ENCODE results near the gene EVX2.

EVX2 gene

DNA sequence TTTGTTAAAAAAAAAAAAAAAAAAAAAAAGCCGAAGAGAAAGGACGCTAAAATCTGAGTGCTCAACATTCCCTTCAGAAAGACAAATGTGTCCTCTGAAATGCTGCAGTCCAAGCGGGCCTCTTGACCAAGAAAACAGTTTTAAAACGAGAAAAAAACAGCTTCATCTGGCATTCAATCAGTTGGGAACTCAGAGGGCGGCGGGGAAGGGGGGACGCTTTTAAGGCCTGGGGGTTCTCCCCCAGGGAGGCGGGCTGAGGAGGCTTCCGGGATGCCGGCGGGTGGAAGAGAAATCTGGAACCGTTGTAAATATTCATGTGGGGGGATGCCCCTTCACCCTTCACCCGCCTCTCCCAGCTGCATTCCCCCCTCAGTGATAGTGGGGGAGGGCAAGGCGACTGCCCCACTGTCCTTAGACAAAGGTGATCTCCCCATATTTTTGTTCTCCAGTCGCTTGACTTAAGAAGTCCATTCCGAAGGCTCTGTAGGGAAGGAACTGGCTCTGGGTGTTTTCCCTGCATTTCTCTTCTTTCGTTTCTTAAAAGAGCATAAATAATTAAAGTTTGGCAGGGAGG lies 20.1 kb upstream of the EVX2 start (continued):
- TF ChIP-seq, protein P1, sequence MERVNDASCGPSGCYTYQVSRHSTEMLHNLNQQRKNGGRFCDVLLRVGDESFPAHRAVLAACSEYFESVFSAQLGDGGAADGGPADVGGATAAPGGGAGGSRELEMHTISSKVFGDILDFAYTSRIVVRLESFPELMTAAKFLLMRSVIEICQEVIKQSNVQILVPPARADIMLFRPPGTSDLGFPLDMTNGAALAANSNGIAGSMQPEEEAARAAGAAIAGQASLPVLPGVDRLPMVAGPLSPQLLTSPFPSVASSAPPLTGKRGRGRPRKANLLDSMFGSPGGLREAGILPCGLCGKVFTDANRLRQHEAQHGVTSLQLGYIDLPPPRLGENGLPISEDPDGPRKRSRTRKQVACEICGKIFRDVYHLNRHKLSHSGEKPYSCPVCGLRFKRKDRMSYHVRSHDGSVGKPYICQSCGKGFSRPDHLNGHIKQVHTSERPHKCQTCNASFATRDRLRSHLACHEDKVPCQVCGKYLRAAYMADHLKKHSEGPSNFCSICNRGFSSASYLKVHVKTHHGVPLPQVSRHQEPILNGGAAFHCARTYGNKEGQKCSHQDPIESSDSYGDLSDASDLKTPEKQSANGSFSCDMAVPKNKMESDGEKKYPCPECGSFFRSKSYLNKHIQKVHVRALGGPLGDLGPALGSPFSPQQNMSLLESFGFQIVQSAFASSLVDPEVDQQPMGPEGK (tag by site-specific recombination; IDR thresholded peaks at IDR 0.05): peak; percentile 18; the same call in 1 of the 2 replicates
- TF ChIP-seq ZNF488 (tag by site-specific recombination; IDR thresholded peaks at IDR 0.05): no peak
- TF ChIP-seq ZSCAN23 (tag by site-specific recombination; IDR thresholded peaks at IDR 0.05): no peak
- peak; percentile 9; the same call in 1 of the 2 replicates for TF ChIP-seq ZBTB8A (tag by site-specific recombination; IDR thresholded peaks at IDR 0.05)
- TF ChIP-seq, protein P2, sequence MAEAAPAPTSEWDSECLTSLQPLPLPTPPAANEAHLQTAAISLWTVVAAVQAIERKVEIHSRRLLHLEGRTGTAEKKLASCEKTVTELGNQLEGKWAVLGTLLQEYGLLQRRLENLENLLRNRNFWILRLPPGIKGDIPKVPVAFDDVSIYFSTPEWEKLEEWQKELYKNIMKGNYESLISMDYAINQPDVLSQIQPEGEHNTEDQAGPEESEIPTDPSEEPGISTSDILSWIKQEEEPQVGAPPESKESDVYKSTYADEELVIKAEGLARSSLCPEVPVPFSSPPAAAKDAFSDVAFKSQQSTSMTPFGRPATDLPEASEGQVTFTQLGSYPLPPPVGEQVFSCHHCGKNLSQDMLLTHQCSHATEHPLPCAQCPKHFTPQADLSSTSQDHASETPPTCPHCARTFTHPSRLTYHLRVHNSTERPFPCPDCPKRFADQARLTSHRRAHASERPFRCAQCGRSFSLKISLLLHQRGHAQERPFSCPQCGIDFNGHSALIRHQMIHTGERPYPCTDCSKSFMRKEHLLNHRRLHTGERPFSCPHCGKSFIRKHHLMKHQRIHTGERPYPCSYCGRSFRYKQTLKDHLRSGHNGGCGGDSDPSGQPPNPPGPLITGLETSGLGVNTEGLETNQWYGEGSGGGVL (tag by site-specific recombination; IDR thresholded peaks at IDR 0.05): peak; percentile 92
- TF ChIP-seq MYNN (tag by site-specific recombination; IDR thresholded peaks at IDR 0.05; ENCODE audit: borderline replicate concordance): no peak
- TF ChIP-seq ZNF211 (tag by site-specific recombination; IDR thresholded peaks at IDR 0.05; ENCODE audit: low read depth): no peak
- no peak for TF ChIP-seq ZNF514 (tag by site-specific recombination; IDR thresholded peaks at IDR 0.05)
- TF ChIP-seq, protein P3, sequence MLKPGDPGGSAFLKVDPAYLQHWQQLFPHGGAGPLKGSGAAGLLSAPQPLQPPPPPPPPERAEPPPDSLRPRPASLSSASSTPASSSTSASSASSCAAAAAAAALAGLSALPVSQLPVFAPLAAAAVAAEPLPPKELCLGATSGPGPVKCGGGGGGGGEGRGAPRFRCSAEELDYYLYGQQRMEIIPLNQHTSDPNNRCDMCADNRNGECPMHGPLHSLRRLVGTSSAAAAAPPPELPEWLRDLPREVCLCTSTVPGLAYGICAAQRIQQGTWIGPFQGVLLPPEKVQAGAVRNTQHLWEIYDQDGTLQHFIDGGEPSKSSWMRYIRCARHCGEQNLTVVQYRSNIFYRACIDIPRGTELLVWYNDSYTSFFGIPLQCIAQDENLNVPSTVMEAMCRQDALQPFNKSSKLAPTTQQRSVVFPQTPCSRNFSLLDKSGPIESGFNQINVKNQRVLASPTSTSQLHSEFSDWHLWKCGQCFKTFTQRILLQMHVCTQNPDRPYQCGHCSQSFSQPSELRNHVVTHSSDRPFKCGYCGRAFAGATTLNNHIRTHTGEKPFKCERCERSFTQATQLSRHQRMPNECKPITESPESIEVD (tag by site-specific recombination; IDR thresholded peaks at IDR 0.05): no peak
- TF ChIP-seq, protein P4, sequence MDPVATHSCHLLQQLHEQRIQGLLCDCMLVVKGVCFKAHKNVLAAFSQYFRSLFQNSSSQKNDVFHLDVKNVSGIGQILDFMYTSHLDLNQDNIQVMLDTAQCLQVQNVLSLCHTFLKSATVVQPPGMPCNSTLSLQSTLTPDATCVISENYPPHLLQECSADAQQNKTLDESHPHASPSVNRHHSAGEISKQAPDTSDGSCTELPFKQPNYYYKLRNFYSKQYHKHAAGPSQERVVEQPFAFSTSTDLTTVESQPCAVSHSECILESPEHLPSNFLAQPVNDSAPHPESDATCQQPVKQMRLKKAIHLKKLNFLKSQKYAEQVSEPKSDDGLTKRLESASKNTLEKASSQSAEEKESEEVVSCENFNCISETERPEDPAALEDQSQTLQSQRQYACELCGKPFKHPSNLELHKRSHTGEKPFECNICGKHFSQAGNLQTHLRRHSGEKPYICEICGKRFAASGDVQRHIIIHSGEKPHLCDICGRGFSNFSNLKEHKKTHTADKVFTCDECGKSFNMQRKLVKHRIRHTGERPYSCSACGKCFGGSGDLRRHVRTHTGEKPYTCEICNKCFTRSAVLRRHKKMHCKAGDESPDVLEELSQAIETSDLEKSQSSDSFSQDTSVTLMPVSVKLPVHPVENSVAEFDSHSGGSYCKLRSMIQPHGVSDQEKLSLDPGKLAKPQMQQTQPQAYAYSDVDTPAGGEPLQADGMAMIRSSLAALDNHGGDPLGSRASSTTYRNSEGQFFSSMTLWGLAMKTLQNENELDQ (tag by site-specific recombination; IDR thresholded peaks at IDR 0.05; ENCODE audit: low read depth): no peak
- TF ChIP-seq SCRT1 (tag by site-specific recombination; IDR thresholded peaks at IDR 0.05; ENCODE audit: borderline replicate concordance): no peak
- TF ChIP-seq ZNF121 (tag by site-specific recombination; IDR thresholded peaks at IDR 0.05): no peak
- TF ChIP-seq ZNF777 (tag by site-specific recombination; IDR thresholded peaks at IDR 0.05; ENCODE audit: borderline replicate concordance): no peak
- no peak for TF ChIP-seq ZNF274 (IDR thresholded peaks at IDR 0.05; ENCODE audit: low read length)
- TF ChIP-seq ZNF274 (tag by site-specific recombination; IDR thresholded peaks at IDR 0.05; ENCODE audit: borderline replicate concordance): no peak
- no peak for TF ChIP-seq YY1 (tag by site-specific recombination; IDR thresholded peaks at IDR 0.05)
- TF ChIP-seq ZNF169 (tag by site-specific recombination; IDR thresholded peaks at IDR 0.05): no peak
- TF ChIP-seq, protein P5, sequence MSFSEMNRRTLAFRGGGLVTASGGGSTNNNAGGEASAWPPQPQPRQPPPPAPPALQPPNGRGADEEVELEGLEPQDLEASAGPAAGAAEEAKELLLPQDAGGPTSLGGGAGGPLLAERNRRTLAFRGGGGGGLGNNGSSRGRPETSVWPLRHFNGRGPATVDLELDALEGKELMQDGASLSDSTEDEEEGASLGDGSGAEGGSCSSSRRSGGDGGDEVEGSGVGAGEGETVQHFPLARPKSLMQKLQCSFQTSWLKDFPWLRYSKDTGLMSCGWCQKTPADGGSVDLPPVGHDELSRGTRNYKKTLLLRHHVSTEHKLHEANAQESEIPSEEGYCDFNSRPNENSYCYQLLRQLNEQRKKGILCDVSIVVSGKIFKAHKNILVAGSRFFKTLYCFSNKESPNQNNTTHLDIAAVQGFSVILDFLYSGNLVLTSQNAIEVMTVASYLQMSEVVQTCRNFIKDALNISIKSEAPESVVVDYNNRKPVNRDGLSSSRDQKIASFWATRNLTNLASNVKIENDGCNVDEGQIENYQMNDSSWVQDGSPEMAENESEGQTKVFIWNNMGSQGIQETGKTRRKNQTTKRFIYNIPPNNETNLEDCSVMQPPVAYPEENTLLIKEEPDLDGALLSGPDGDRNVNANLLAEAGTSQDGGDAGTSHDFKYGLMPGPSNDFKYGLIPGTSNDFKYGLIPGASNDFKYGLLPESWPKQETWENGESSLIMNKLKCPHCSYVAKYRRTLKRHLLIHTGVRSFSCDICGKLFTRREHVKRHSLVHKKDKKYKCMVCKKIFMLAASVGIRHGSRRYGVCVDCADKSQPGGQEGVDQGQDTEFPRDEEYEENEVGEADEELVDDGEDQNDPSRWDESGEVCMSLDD (tag by site-specific recombination; IDR thresholded peaks at IDR 0.05): no peak
- no peak for TF ChIP-seq ZSCAN5A (tag by site-specific recombination; IDR thresholded peaks at IDR 0.05)
- no peak for TF ChIP-seq ZSCAN30 (tag by site-specific recombination; IDR thresholded peaks at IDR 0.05)
- no peak for TF ChIP-seq ZNF140 (tag by site-specific recombination; IDR thresholded peaks at IDR 0.05)
- no peak for TF ChIP-seq KLF16 (tag by site-specific recombination; IDR thresholded peaks at IDR 0.05)
- no peak for TF ChIP-seq ZNF280C (tag by site-specific recombination; IDR thresholded peaks at IDR 0.05)
- TF ChIP-seq ZNF555 (tag by site-specific recombination; conservative IDR thresholded peaks at IDR 0.05): no peak
